Panc1 (cell line): ENCODE data around the gene STIP1. TPM values are rescaled to one million over a fixed set of nuclear protein-coding genes. Genes with fewer than 3 reads are reported as not detected.

Experiments used
- ATAC-seq: fragments of 200-7000 bp; cut with Tn5 transposase; 2 replicates; pipeline ENCODE4 v1.9.1; 2020; ENCODE audit warnings: mild to moderate bottlenecking, moderate library complexity
- BruUV-seq: library from RNA; stranded (reverse); fragments of 400-500 nt; replicated peaks from 2 replicates; lab custom pipeline; 2021; lab: Mats Ljungman, UMichigan
- CTCF ChIA-PET: fragments of 300-600 bp; sonication (Branson Sonifier 250); formaldehyde crosslinking; loops from one replicate; lab custom pipeline; 2022; ENCODE audit warnings: antibody characterized with exemption; lab: Charles Lee
- POLR2A ChIA-PET: fragments of 300-600 bp; sonication (Branson Sonifier 250); formaldehyde crosslinking; loops from one replicate; lab custom pipeline; 2022; ENCODE audit warnings: antibody characterized with exemption; lab: Charles Lee
- DNase-seq: peaks from one replicate; pipeline ENCODE4 v3.0.0-alpha.2; 2010; ENCODE audit warnings: low read depth, low spot score
- H3K27ac ChIP-seq: 2 replicates; pipeline ENCODE4 v1.5.1; 2011; ENCODE audit warnings: mild to moderate bottlenecking, low read length, inconsistent platforms
- H3K27me3 ChIP-seq: fragments of 200-500 bp; sonication (Bioruptor generic); 2 replicates; pipeline ENCODE4 v1.6.0; 2014; ENCODE audit warnings: low read length, inconsistent platforms; ENCODE audit not compliant: control insufficient read depth, insufficient read depth
- H3K36me3 ChIP-seq: fragments of 200-500 bp; sonication (Bioruptor generic); 2 replicates; pipeline ENCODE4 v1.5.1; 2014; ENCODE audit warnings: inconsistent platforms, mild to moderate bottlenecking, low read length, moderate library complexity; ENCODE audit not compliant: control insufficient read depth, insufficient read depth
- H3K4me1 ChIP-seq: 2 replicates; pipeline ENCODE4 v1.5.1; 2011; ENCODE audit warnings: inconsistent platforms, mild to moderate bottlenecking, low read length, moderate library complexity; ENCODE audit not compliant: control insufficient read depth, insufficient read depth
- H3K4me3 ChIP-seq, 2 experiments: 2 replicates each; pipeline ENCODE4 v1.5.1; 2011 to 2012; ENCODE audit warnings: low read depth in 2 of 2, low read length in 2 of 2, mild to moderate bottlenecking in 2 of 2, inconsistent platforms in 1 of 2, moderate library complexity in 1 of 2
- H3K9me3 ChIP-seq: fragments of 200-500 bp; sonication (Bioruptor generic); 2 replicates; pipeline ENCODE4 v1.5.1; 2014; ENCODE audit warnings: low read depth, mild to moderate bottlenecking, inconsistent platforms, low read length, moderate library complexity; ENCODE audit not compliant: control insufficient read depth, insufficient read depth
- CTCF ChIP-seq: fragments of 450-650 bp; IDR thresholded peaks from 2 replicates; pipeline ENCODE4 v1.5.1; 2017; ENCODE audit warnings: mild to moderate bottlenecking
- POLR2AphosphoS5 ChIP-seq: IDR thresholded peaks from 2 replicates; pipeline ENCODE4 v1.6.1; 2012; ENCODE audit warnings: mild to moderate bottlenecking, low read depth, low read length, moderate library complexity
- REST ChIP-seq, 2 experiments: IDR thresholded peaks; 2 replicates each; pipeline ENCODE4 v1.6.1; 2011 to 2012; ENCODE audit warnings: low read depth in 2 of 2, control low read depth in 1 of 2, low read length in 1 of 2, mild to moderate bottlenecking in 1 of 2, moderate library complexity in 1 of 2; ENCODE audit not compliant: insufficient read depth in 1 of 2
- SIN3A ChIP-seq: IDR thresholded peaks from 2 replicates; pipeline ENCODE4 v1.6.1; 2012; ENCODE audit warnings: low read depth, mild to moderate bottlenecking, low read length, moderate library complexity, borderline replicate concordance; ENCODE audit not compliant: insufficient read depth
- TCF7L2 ChIP-seq: IDR thresholded peaks from 2 replicates; pipeline ENCODE4 v1.6.1; 2011; ENCODE audit warnings: mild to moderate bottlenecking, low read depth, low read length, inconsistent platforms
- in situ Hi-C: cut with HindIII; loops from 2 replicates; pipeline ENCODE4 v1.10.0; 2016; ENCODE audit warnings: low sequenced_read_pairs, low pct_unique_long_range_greater_than_20kb
- intact Hi-C: fragments of 100-400 bp; cut with micrococcal nuclease; formaldehyde crosslinking; loops from one replicate; pipeline ENCODE4 v1.10.0; 2022; ENCODE audit not compliant: unreplicated experiment
- total RNA-seq: library from RNA; stranded (reverse); gene quantifications from one replicate; pipeline ENCODE4 v1.2.1, GENCODE V29; 2021; ENCODE audit not compliant: unreplicated experiment

Gene STIP1
- total RNA-seq, 1 experiment from 2014 or later: 344 TPM

GRCh38 chr11:64170419-64170818, 15.6 kb upstream of the STIP1 start:
- intact Hi-C loops (no loop called here), in situ Hi-C loops (no loop called here)
- no peaks in the 10 kb centered on the region for H3K27me3 ChIP-seq
- ChIA-PET CTCF (no interaction called here), POLR2A (interaction anchor here (0.6 kb wide), 2 partner anchors 12 to 174 kb away, joined by 3 to 7 read pairs; no protein-coding TSS in a partner anchor)
- no peak for TF ChIP-seq CTCF
- no peak for TF ChIP-seq POLR2AphosphoS5
- no peak for TF ChIP-seq SIN3A
- TF ChIP-seq TCF7L2: no peak
- BruUV-seq: no TSS peak
- DNase-seq: no peak
- no peak overlapping the region for H3K4me3 ChIP-seq
- no peaks in the 10 kb centered on the region for H3K36me3 ChIP-seq
- no peak overlapping the region for H3K27ac ChIP-seq
- H3K9me3 ChIP-seq: no peaks in the 10 kb centered on the region
- H3K4me1 ChIP-seq: no peaks in the 10 kb centered on the region
- no peak for ATAC-seq

GRCh38 chr11:64173616-64174355, 12.2 kb upstream of the STIP1 start:
- TF ChIP-seq TCF7L2: no peak
- TF ChIP-seq POLR2AphosphoS5: no peak
- TF ChIP-seq CTCF: no peak
- no peak for TF ChIP-seq REST (IDR thresholded peaks at IDR 0.05; ENCODE audit: insufficient read depth in 1 of 2, low read depth in 2 of 2, low read length in 1 of 2)
- no peak for TF ChIP-seq SIN3A
- BruUV-seq: no TSS peak
- ChIA-PET POLR2A (no interaction called here), CTCF (no interaction called here)
- intact Hi-C loops: no loop called here
- DNase-seq (no peak), ATAC-seq (peak; percentile 69)
- no peaks in the 10 kb centered on the region for H3K4me1 ChIP-seq
- H3K9me3 ChIP-seq: no peaks in the 10 kb centered on the region
- H3K36me3 ChIP-seq: no peaks in the 10 kb centered on the region
- H3K27me3 ChIP-seq: no peaks in the 10 kb centered on the region
- in situ Hi-C loops: no loop called here
- no peak overlapping the region for H3K27ac ChIP-seq
- H3K4me3 ChIP-seq: no peak overlapping the region
